DMS 273 (cell line): Measurements from ENCODE around the gene CAMSAP1.

Experiments
- DNase-seq: peaks from one replicate; lab custom pipeline; 2025; ENCODE audit not compliant: unreplicated experiment; lab: John Stamatoyannopoulos, UW

Gene CAMSAP1

GRCh38 chr9:135776893-135777622, 130.3 kb downstream of the CAMSAP1 start:
- no peak for DNase-seq

DNA sequence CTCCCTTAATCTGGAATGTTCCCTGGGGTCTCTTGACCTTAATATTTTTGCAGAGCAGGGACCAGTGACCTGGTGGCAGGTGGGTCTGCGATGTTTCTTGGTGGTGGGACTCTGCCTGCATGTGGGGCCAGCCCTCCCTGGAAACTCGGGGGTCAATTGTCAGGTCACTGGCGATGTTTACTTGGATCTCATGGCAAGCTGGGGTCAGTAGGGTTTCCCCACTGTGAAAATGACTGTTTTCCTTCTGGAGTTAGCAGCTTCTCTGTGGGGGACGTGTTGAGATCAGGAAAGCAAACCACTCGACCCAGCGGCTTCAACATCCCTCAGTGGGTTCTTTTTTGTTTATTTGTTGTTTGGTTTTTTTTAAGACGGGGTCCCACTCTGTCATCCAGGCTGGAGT, 131.4 kb downstream of the CAMSAP1 start:
- no peak for DNase-seq

DNA sequence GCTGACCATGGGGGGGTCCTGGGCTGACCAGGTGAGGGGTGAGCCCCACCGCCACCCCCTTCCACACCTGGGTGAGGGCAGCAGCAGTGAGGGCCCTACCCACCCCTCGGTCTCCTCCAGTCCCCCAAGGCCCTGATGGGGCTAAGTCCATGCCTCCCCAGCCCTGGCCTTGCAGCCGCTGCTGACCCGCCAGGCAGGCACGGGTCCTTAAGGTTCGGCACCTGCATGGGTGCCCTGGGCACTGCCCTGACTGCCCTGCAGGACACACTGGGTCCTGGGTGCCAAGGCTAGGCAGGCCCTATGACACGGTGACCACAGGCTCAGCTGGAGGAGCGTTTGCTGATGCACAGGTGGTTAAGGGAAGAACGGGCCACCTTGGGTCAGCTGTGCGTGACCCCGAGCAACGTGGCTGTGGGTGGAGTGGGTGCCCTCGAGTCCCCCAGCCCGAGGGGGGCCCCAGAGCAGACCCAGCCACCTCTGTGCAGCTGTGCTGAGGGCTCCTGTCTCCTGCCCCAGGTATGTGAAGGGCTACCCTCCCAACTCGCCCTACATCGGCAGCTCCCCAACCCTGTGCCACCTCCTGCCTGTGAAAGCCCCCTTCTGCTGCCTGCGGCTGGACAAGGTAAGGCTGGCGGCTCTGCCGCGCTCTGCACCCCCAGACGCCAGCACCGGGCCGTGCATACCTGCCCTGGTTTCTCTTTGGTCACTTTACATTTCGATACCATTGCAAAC, 132.4 kb downstream of the CAMSAP1 start:
- DNase-seq: no peak

DNA sequence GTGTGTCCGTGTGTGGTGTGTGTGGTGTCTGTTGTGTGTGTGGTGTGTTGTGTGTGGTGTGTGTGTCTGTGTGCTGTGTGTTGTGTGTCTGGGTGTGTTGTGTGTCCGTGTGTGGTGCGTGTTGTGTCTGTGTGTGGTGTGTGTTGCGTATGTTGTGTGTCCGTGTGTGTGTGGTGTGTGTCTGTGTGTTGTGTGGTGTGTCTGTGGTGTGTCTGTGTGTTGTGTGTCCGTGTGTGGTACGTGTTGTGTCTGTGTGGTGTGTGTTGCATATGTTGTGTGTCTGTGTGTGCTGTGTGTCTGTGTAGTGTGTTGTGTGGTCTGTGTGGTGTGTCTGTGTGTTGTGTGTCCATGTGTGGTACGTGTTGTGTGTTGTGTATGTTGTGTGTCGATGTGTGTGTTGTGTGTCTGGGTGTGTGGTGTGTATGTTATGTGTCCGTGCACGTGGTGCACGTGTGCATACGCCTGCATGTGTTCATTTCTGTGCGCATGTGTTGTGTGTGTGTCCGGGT, 133.1 kb downstream of the CAMSAP1 start:
- DNase-seq: no peak

GRCh38 chr9:135773530-135774238, 133.7 kb downstream of the CAMSAP1 start:
- DNase-seq: no peak

DNA sequence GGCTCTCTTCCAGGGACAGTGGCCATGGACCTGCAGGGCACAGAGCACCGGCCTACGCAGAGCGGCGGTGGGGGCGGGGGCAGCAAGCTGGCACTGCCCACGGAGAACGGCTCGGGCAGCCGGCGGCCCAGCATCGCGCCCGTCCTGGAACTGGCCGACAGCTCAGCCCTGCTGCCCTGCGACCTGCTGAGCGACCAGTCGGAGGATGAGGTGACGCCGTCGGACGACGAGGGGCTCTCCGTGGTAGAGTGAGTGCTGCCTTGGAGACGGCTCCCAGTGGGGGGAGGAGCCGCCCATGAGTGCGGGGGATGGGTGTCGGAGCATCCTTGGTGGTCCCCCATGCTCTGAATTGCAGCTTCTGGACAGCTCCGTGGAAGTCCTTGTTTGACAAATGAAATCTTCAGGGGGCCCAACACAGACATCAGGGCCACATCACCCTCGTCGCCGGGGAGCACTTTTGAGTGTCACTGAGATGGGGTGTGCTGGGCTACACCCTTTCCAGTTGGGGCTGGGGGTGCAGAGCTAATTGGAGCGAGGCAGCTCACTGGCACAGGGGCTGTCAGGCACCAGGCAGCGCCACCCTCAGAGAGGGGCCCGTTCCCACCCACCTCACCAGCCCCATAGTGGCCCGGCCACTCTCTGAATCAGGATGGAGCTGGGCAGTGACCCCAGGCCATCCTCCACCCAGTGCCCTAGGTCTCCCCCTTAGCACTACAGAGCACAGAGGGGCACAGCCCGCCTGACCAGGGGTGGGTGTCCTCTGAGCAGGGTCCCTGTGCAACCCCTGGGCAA, 134.4 kb downstream of the CAMSAP1 start:
- DNase-seq: no peak

DNA sequence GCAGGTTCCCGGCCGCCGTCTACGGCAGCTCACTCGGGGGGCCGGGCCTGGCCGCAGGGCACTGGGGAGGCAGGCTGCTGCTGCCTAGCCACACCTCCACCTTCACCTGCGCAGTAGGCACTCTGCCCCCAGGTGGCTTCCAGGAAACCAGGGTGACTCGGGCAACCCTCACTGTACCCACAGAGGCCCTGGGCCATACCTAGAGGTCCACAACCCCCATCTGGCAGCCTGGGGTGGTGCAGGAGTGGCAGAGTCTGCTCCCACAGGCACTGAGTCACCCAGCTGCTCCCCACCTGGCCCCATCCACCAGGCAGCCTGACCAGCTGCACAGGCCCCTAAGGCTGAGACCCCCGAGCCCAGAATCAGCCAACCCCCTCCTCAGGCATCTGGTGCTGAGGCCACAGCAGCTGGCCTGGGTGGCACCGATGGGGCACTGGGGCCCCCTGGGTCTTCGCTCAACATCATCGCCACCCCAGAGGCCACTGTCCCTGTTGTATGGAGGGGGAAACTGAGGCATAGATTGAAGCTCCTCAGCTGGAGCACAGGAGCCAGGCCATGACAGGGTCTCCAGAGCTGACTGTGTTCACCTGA, 135.2 kb downstream of the CAMSAP1 start:
- peak; percentile 21 for DNase-seq

DNA sequence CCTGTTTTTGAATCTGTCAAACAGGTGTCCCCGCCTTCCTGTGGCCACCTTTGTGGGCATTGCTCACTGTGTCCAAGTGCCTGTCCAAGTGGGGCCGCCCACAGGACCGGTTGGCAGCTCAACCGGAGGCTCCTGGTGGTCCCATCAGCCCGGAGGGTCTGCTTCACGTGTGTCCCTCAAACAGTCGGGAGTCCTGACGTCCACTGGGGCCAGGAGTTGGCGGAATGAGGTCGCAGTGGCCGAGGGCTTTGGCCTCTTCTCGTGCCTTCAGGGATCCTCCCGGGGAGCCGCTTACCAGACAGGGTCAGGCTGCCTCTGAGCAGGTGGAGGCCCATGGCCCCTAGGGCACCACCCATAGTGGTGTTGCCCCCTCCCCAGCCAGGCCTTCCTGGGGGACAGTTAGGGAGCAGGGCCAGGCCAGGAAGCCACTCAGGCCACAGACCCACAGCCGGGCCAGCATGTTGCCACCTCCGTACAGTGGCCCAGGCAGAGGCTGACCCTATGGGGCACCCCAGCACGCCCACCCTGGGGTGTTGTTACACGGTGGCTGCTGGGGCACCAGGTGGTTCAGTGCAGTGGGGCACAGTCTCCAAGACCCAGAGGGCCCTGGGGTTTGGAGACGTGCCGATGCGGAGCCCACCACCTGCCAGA, 135.8 kb downstream of the CAMSAP1 start:
- no peak for DNase-seq

DNA sequence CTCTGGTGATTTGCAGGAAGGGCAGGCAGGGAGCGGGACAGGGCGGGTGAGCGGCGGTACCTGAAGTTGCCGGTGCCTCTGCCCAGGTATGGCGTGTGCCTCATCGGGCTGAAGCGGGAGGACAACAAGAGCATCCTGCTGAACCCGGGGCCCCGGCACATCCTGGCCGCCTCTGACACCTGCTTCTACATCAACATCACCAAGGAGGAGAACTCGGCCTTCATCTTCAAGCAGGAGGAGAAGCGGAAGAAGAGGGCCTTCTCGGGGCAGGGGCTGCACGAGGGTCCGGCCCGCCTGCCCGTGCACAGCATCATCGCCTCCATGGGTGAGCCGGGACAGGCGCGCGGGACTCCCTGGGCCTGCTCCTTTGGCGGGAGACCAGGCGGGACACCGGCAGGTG, 136.6 kb downstream of the CAMSAP1 start:
- DNase-seq: no peak

DNA sequence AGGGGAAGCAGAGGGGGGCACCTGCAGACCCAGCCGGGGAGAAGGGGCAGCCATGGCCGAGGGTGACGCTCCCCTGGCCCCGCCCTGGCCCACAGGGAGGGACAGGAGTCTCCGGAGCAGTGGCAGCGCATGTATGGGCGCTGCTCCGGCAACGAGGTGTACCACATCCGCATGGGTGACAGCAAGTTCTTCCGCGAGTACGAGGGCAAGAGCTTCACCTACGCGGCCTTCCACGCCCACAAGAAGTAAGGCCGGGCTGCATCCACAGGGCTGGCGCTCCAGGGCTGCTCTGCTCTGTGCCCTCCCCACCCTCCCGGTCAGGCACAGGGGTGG, 137.2 kb downstream of the CAMSAP1 start:
- DNase-seq: no peak

- no peak for DNase-seq
These were observed 137.7 kb downstream of the CAMSAP1 start for GRCh38 chr9:135769489-135770202.

- DNase-seq: no peak
These were observed 138.7 kb downstream of the CAMSAP1 start for GRCh38 chr9:135768516-135769218.

- DNase-seq: no peak
These were observed 140.6 kb downstream of the CAMSAP1 start for GRCh38 chr9:135766707-135767106.

- DNase-seq: no peak
These were observed 141.1 kb downstream of the CAMSAP1 start for GRCh38 chr9:135766251-135766650.

GRCh38 chr9:135765416-135765815, 141.9 kb downstream of the CAMSAP1 start:
- no peak for DNase-seq

- no peak for DNase-seq
These were observed 142.6 kb downstream of the CAMSAP1 start for GRCh38 chr9:135764731-135765130.

- DNase-seq: no peak
These were observed 143.5 kb downstream of the CAMSAP1 start for GRCh38 chr9:135763716-135764446.

DNA sequence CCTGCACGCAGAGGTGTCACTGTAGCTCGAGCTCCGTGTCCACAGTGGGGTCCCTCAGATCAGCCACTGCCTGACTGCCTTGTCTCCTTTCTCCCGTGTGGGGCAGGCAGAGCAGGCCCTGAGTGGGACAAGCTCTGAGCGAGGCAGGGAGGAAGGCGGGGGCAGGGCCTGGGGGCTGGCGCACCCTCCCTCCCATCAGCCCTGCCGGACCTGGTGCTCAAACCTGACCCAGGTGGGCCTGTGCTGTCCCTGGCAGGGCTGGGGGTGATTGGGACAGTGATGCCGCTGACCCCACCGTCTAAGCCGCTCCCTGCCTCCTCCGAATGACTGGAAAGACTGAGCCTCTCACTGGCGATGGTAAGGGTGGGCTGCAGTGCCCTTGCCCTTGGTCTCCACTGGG, 144.4 kb downstream of the CAMSAP1 start:
- DNase-seq: no peak
